Stomach (tissue), 9 donors: ENCODE results near the gene SLC24A3. TPM values are rescaled to one million over a fixed set of nuclear protein-coding genes. Genes with fewer than 3 reads are reported as not detected.
"Not testable (repeated sequence)": the region's sequence is repeated elsewhere in the genome, so short reads cannot be mapped to it uniquely, and the experiment has no call there.

Source experiments
- DNase-seq, 2 donors: peaks; one replicate each; pipeline versions ENCODE4 v3.0.0 to v3.0.0-alpha.2; 2013 to 2019
- H3K27ac ChIP-seq, 5 donors: fragments of 200-600 bp in 4 of 5; sonication (generic) in 4 of 5; one replicate each; pipeline ENCODE4 v1.5.1; 2013 to 2019; ENCODE audit warnings: mild to moderate bottlenecking in 1 of 5, moderate library complexity in 1 of 5
- H3K27me3 ChIP-seq, 3 donors: fragments of 200-600 bp; sonication (generic); one replicate each; pipeline ENCODE4 v1.5.1; 2017 to 2019; ENCODE audit warnings: mixed run types in 1 of 3
- H3K36me3 ChIP-seq, 4 donors: fragments of 200-600 bp; sonication (generic); 1 replicate in 3 of 4; 2 replicates in 1 of 4; pipeline ENCODE4 v1.5.1; 2016 to 2019
- H3K4me1 ChIP-seq, 4 donors: fragments of 200-600 bp; sonication (generic); one replicate each; pipeline ENCODE4 v1.5.1; 2016 to 2019
- H3K4me3 ChIP-seq, 4 donors: fragments of 200-600 bp; sonication (generic) in 3 of 4; one replicate each; pipeline ENCODE4 v1.5.1; 2016 to 2019; ENCODE audit warnings: mild to moderate bottlenecking in 1 of 4
- H3K9me3 ChIP-seq, 4 donors: fragments of 200-600 bp; sonication (generic); one replicate each; pipeline ENCODE4 v1.5.1; 2016 to 2019
- EP300 ChIP-seq: sonication (generic); formaldehyde crosslinking; IDR thresholded peaks from one replicate; pipeline ENCODE4 v1.6.1; 2017; ENCODE audit warnings: antibody characterized with exemption
- POLR2A ChIP-seq, 4 donors: fragments of 450-650 bp; IDR thresholded peaks; one replicate each; pipeline ENCODE4 v1.6.1; 2016; ENCODE audit warnings: antibody characterized with exemption in 4 of 4, control low read depth in 2 of 4, mild to moderate bottlenecking in 1 of 4, moderate library complexity in 1 of 4
- POLR2AphosphoS5 ChIP-seq, 3 donors: sonication (generic); formaldehyde crosslinking; IDR thresholded peaks; one replicate each; pipeline ENCODE4 v1.6.1; 2016; ENCODE audit warnings: antibody characterized with exemption in 3 of 3
- WGBS, 5 donors: extraction: QIAGEN DNeasy Blood & Tissue Kit in 3 of 5; methylation state at CpG; one replicate each; pipeline versions ENCODE4 v1.1.5 to v1.1.7; 2013 to 2018; 5-methylcytosine and 5-hydroxymethylcytosine counted together
- intact Hi-C: fragments of 100-400 bp; cut with DNase I; formaldehyde crosslinking; loops from one replicate; pipeline ENCODE4 v1.15.1; 2023; ENCODE audit warnings: low total_unique reads
- polyA plus RNA-seq, 3 donors: library from polyadenylated mRNA; stranded (reverse); fragments of 200-250 nt; gene quantifications; one replicate each; pipeline ENCODE4 v1.2.3, GENCODE V29; 2013
- total RNA-seq, 5 donors: library from RNA; depleted of rRNA; stranded (reverse); fragments of >200 nt; gene quantifications; one replicate each; pipeline versions ENCODE4 v1.1.0 to v1.2.3, GENCODE V29; 2014 to 2016
- TF ChIP-seq, protein P1 (sequence below), 7 experiments: fragments of 450-650 bp in 4 of 7; fragments of 200-600 bp in 3 of 7; sonication (generic) in 3 of 7; IDR thresholded peaks; one replicate each; pipeline ENCODE4 v1.5.1; 2016 to 2019; ENCODE audit warnings: antibody characterized with exemption in 7 of 7, control low read depth in 2 of 7, mild to moderate bottlenecking in 1 of 7
- donor health status: healthy with polysubstance abuse.
- donor health status: Bipolar disorder and iron deficiency.
- donor health status: healthy.

SLC24A3 gene
- total and polyA plus RNA-seq, 8 donors = 1.8 to 9.0 (median 4.5) TPM

DNA sequence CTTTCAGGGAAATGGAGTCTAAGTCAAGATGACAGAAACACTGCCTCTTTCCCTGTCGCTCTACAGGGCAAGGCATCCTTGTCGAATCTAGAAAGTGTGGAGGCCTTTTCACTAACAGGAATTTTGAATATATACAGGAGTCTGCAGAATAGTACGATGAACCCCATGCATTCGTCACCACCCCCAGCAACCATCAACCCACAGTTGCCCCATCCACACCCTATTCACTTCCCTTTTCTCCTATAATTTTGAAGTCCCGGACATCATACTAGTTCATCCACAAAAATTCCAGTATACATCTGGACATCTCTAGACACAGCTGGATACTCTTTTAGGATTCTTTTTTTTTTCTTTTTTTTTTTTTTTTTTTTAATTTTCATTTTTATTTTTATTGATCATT lies 464.9 kb downstream of the SLC24A3 start:
- H3K36me3 ChIP-seq = no peaks in the 10 kb centered on the region
- TF ChIP-seq EP300 (no peak), POLR2AphosphoS5 (IDR thresholded peaks at IDR 0.05) (no peak), POLR2A (IDR thresholded peaks at IDR 0.05) (no peak)
- DNase-seq = no peak
- 75 to 84% (median 80%) methylated on average over 5 of the region's 5 CpGs for WGBS, 5 donors
- intact Hi-C loops = no loop called here
- no peak overlapping the region for H3K27ac ChIP-seq
- no peak overlapping the region for H3K4me3 ChIP-seq
- H3K4me1 ChIP-seq = peaks cover 0 to 10% (median 0%) of the 10 kb centered on the region in 4 donors
- H3K27me3 ChIP-seq = no peaks in the 10 kb centered on the region
- H3K9me3 ChIP-seq = no peaks in the 10 kb centered on the region

DNA sequence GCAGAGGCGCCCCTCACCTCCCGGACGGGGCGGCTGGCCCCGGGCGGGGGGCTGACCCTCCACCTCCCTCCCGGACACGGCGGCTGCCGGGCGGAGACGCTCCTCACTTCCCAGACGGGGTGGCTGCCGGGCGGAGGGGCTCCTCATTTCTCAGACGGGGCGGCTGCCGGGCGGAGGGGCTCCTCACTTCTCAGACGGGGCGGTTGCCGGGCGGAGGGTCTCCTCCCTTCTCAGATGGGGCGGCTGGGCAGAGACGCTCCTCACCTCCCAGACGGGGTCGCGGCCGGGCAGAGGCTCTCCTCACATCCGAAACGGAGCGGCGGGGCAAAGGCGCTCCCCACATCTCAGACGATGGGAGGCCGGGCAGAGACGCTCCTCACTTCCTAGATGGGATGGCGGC lies 466.1 kb downstream of the SLC24A3 start:
- H3K4me1 ChIP-seq, H3K27me3 ChIP-seq, H3K27ac ChIP-seq, H3K36me3 ChIP-seq, H3K9me3 ChIP-seq, intact Hi-C loops, DNase-seq, H3K4me3 ChIP-seq: not testable (repeated sequence)
- 93 to 99% (median 98%) methylated on average over 13 to 28 of the region's 38 CpGs for WGBS, 5 donors

DNA sequence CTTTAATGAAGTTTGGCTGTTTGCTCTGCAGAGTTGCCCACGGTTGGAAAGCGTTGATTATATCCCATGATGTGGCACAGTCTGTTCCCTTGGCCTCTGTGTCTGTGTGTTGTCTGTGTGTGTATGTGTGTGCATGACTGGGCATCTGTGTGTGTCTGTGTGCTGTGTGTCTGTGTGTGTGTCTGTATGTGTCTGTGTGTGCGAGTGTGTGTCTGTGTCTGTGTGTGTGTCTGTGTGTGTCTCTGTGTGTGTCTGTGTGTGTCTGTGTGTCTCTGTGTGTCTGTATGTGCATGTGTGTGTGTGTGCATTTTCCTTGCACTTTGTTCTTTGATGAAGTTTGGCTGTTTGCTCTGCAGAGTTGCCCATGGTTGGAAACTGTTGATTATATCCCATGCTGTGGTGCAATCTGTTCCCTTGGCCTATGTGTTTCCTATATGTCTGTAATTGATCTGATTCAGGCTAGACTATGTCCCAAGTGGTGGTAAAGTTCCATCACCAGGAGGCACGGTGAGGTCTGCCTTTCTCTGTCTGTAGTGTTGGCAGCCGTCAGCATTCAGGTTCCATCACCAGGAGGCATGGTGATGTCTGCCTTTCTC lies 467.6 kb downstream of the SLC24A3 start:
- Histone ChIP-seq H3K27ac (no peak overlapping the region), H3K36me3 (peaks cover 0 to 3% (median 0%) of the 10 kb centered on the region in 4 donors), H3K9me3 (no peaks in the 10 kb centered on the region), H3K27me3 (no peaks in the 10 kb centered on the region), H3K4me3 (no peak overlapping the region), H3K4me1 (no peaks in the 10 kb centered on the region)
- DNase-seq = no peak
- no peak for TF ChIP-seq POLR2A (IDR thresholded peaks at IDR 0.05)
- TF ChIP-seq, protein P1, sequence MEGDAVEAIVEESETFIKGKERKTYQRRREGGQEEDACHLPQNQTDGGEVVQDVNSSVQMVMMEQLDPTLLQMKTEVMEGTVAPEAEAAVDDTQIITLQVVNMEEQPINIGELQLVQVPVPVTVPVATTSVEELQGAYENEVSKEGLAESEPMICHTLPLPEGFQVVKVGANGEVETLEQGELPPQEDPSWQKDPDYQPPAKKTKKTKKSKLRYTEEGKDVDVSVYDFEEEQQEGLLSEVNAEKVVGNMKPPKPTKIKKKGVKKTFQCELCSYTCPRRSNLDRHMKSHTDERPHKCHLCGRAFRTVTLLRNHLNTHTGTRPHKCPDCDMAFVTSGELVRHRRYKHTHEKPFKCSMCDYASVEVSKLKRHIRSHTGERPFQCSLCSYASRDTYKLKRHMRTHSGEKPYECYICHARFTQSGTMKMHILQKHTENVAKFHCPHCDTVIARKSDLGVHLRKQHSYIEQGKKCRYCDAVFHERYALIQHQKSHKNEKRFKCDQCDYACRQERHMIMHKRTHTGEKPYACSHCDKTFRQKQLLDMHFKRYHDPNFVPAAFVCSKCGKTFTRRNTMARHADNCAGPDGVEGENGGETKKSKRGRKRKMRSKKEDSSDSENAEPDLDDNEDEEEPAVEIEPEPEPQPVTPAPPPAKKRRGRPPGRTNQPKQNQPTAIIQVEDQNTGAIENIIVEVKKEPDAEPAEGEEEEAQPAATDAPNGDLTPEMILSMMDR (IDR thresholded peaks at IDR 0.05) = no peak
- no peak for TF ChIP-seq POLR2AphosphoS5 (IDR thresholded peaks at IDR 0.05)
- no peak for TF ChIP-seq EP300
- WGBS, 5 donors = 84 to 91% (median 86%) methylated on average over 5 of the region's 5 CpGs
- intact Hi-C loops = loop anchor here (10.0 kb wide), 1 partner anchor 315 kb away; no protein-coding TSS in a partner anchor

DNA sequence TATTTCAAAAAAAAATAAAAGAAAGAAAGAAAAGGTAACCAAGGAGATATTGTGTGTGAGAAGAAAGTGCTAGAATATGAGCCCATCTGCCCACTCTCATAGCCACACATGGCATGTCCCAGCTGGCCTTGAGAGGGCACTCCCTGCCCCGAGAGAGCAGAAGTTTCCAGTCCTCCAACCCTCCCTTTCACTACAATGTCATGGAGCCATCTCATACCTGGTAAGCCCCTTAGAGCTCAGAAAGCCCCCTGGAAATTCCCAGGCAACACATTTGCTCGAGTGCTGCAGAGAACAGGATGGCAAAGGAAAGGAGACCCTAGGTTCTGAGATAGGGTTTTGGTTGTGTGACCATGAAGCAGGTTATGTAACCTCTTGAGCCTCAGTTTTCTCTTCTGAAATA lies 469.8 kb downstream of the SLC24A3 start:
- Histone ChIP-seq H3K27ac (no peak overlapping the region), H3K27me3 (no peaks in the 10 kb centered on the region), H3K36me3 (peaks cover 0 to 3% (median 0%) of the 10 kb centered on the region in 4 donors), H3K4me1 (no peaks in the 10 kb centered on the region), H3K9me3 (no peaks in the 10 kb centered on the region), H3K4me3 (no peak overlapping the region)
- TF ChIP-seq POLR2A (IDR thresholded peaks at IDR 0.05) (no peak), POLR2AphosphoS5 (IDR thresholded peaks at IDR 0.05) (no peak), EP300 (no peak)
- TF ChIP-seq, protein P1 (IDR thresholded peaks at IDR 0.05) = no peak
- WGBS, 5 donors = 72 to 81% (median 73%) methylated on average over 2 of the region's 2 CpGs
- intact Hi-C loops = loop anchor here (10.0 kb wide), 1 partner anchor 313 kb away; no protein-coding TSS in a partner anchor
- DNase-seq = no peak

DNA sequence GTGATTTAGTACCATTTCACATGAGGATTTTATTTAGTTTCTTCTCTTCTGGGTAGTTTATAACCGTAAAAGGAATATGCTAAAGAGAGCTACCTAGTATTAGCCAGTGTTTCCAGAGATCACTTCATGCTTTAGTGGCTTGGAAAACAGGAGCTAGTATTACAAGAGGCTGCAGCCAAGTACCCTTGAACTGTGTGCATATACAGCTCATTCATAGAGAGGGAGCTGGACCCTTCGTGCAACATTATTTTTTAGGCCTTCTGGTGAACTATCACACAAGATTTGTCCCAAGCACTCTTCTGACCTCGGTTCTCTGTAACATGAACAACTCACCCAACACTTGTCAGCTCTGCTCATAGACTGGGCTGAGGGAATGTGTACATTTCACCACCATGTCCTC lies 470.7 kb downstream of the SLC24A3 start:
- TF ChIP-seq EP300 (no peak), POLR2A (IDR thresholded peaks at IDR 0.05) (no peak), POLR2AphosphoS5 (IDR thresholded peaks at IDR 0.05) (no peak)
- TF ChIP-seq, protein P1 (IDR thresholded peaks at IDR 0.05) = no peak
- Histone ChIP-seq H3K4me3 (no peak overlapping the region), H3K27ac (no peak overlapping the region), H3K36me3 (peaks cover 0 to 3% (median 0%) of the 10 kb centered on the region in 4 donors), H3K27me3 (no peaks in the 10 kb centered on the region), H3K9me3 (no peaks in the 10 kb centered on the region), H3K4me1 (no peaks in the 10 kb centered on the region)
- DNase-seq = no peak
- 72 to 88% (median 84%) methylated on average over 3 of the region's 3 CpGs for WGBS, 5 donors
- intact Hi-C loops = loop anchor here (10.0 kb wide), 1 partner anchor 312 kb away; no protein-coding TSS in a partner anchor
